Effector memory CD8-positive, alpha-beta T cell (primary cell): ENCODE measurements around the gene SPATA22.
"Not testable (repeated sequence)": the region's sequence is repeated elsewhere in the genome, so short reads cannot be mapped to it uniquely, and the experiment has no call there.

ENCODE experiments used
- ATAC-seq: fragments of 150-1000 bp; cut with Tn5 transposase; replicated peaks from 2 replicates; pipeline ENCODE4 v1.10.0; 2021; ENCODE audit warnings: mild to moderate bottlenecking, moderate library complexity
- DNase-seq, 3 experiments: peaks; one replicate each; pipeline ENCODE4 v3.0.0; 2021
- H3K27ac Mint-ChIP-seq, 2 donors: one replicate each; pipeline ENCODE4 v1.8.0; 2022; ENCODE audit warnings: mild to moderate bottlenecking in 2 of 2, mixed read lengths in 2 of 2, moderate library complexity in 2 of 2
- H3K27me3 Mint-ChIP-seq, 2 donors: one replicate each; pipeline ENCODE4 v1.8.0; 2022; ENCODE audit warnings: mixed read lengths in 2 of 2
- H3K36me3 Mint-ChIP-seq: one replicate; pipeline ENCODE4 v1.8.0; 2022; ENCODE audit warnings: mild to moderate bottlenecking, moderate library complexity, mixed read lengths; ENCODE audit not compliant: insufficient read depth
- H3K4me1 Mint-ChIP-seq, 2 donors: one replicate each; pipeline ENCODE4 v1.8.0; 2022; ENCODE audit warnings: low read depth in 2 of 2, mixed read lengths in 2 of 2
- H3K4me3 Mint-ChIP-seq, 2 donors: one replicate each; pipeline ENCODE4 v1.8.0; 2022; ENCODE audit warnings: mild to moderate bottlenecking in 2 of 2, mixed read lengths in 2 of 2, moderate library complexity in 2 of 2
- H3K9me3 Mint-ChIP-seq, 2 donors: one replicate each; pipeline ENCODE4 v1.8.0; 2022; ENCODE audit warnings: mixed read lengths in 2 of 2
- total RNA-seq, 9 experiments: gene quantifications; one replicate each; lab custom pipeline; 2026; lab: John Stamatoyannopoulos, UW

The SPATA22 gene, protein sequence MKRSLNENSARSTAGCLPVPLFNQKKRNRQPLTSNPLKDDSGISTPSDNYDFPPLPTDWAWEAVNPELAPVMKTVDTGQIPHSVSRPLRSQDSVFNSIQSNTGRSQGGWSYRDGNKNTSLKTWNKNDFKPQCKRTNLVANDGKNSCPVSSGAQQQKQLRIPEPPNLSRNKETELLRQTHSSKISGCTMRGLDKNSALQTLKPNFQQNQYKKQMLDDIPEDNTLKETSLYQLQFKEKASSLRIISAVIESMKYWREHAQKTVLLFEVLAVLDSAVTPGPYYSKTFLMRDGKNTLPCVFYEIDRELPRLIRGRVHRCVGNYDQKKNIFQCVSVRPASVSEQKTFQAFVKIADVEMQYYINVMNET
- 0 to 0.13 (median 0) reads per million in 9 experiments for total RNA-seq

- Mint-ChIP-seq H3K27me3 (peaks cover 10 to 19% of the 10 kb centered on the region in 2 donors), H3K36me3 (no peaks in the 10 kb centered on the region), H3K9me3 (no peaks in the 10 kb centered on the region), H3K27ac (no peak within 1 kb of the TSS), H3K4me1 (peaks cover 3 to 6% of the 10 kb centered on the region in 2 donors), H3K4me3 (no peak within 1 kb of the TSS)
- ATAC-seq (no peak), DNase-seq (no peak)
Observed at GRCh38 chr17:3471599-3471998, at the start of gene SPATA22. Gene SPATA22 (minus strand): TSS chr17:3471819. CDS start chr17:3469325, 2,494 bp downstream.

DNA sequence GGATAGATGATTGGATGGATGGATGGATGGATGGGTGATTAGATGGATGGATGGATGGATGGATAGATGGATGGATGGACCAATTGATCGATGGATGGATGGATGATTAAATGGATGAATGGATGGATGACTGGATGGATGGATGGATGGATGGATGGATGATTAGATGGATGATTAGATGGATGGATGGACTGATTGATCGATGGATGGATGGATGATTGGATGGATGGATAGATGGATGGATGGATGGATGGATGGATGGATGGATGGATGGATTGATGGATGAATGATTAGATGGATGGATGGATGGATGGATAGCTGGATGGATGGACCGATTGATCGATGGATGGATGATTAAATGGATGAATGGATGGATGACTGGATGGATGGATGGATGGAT lies 47.9 kb upstream of the SPATA22 start:
- not testable (repeated sequence) for H3K36me3 Mint-ChIP-seq, H3K27ac Mint-ChIP-seq, H3K4me3 Mint-ChIP-seq, ATAC-seq, H3K9me3 Mint-ChIP-seq, DNase-seq
- H3K4me1 Mint-ChIP-seq, result peaks cover 7 to 13% of the 10 kb centered on the region in 2 donors
- peaks cover 0 to 15% of the 10 kb centered on the region in 2 donors for H3K27me3 Mint-ChIP-seq

DNA sequence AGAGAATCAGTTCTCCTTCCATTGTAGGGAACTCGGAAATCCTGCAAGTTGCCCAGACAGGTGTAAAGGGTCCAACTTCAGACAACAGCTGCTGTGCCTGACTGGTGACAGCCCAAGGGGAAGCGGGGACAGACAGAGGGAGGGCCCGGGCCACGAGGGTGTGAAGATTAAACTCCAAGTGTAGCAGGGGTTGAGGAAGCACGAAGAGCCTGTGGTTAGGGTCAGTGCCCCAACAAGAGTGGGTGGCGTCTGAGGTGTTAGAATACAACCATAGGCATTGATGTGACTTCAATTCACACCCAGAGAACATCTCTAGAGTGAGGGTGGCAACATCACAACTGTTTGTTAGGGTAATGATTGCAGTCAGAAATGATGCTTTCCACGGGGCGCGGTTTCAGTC lies 43.3 kb upstream of the SPATA22 start:
- peak overlapping the region in 1 of 2 donors; percentile 50 for H3K4me3 Mint-ChIP-seq
- ATAC-seq, result peak; percentile 62

DNA sequence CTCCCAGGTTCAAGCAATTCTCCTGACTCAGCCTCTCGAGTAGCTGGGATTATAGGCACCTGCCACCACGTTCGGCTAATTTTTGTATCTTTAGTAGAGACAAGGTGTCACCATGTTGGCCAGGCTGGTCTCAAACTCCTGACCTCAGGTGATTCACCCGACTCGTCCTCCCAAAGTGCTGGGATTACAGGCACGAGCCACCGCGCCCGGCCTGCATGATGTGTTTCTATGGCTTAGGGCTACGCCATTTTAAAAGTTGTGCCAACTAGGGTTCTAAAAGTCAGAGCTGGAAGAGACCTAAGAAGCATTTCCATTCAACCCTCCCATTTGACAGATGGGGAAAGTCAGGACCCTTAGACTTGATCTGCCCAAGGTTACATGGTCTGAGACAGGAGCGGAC lies 42.5 kb upstream of the SPATA22 start:
- Mint-ChIP-seq H3K27ac (peak overlapping the region in 1 of 2 donors; percentile 84), H3K27me3 (peaks cover 10 to 33% of the 10 kb centered on the region in 2 donors), H3K4me1 (peaks cover 7 to 13% of the 10 kb centered on the region in 2 donors)
- H3K4me3 Mint-ChIP-seq, ATAC-seq, H3K36me3 Mint-ChIP-seq, DNase-seq, H3K9me3 Mint-ChIP-seq: not testable (repeated sequence)

More for the DNA sequence above, 43.3 kb upstream of the SPATA22 start:
- H3K4me1 Mint-ChIP-seq, result peaks cover 7 to 13% of the 10 kb centered on the region in 2 donors
- H3K27ac Mint-ChIP-seq, result peak overlapping the region; percentile 70 to 84
- H3K9me3 Mint-ChIP-seq, result no peaks in the 10 kb centered on the region
- H3K27me3 Mint-ChIP-seq, result peaks cover 10 to 28% of the 10 kb centered on the region in 2 donors
- peak in 1 of 3 experiments; percentile 31 for DNase-seq
- H3K36me3 Mint-ChIP-seq, result peaks cover 5% of the 10 kb centered on the region

- Mint-ChIP-seq H3K9me3 (no peaks in the 10 kb centered on the region), H3K27me3 (peaks cover 10 to 34% of the 10 kb centered on the region in 2 donors), H3K36me3 (peaks cover 5% of the 10 kb centered on the region), H3K4me1 (peaks cover 7 to 13% of the 10 kb centered on the region in 2 donors), H3K4me3 (peak overlapping the region; percentile 27 to 45), H3K27ac (peak overlapping the region in 1 of 2 donors; percentile 56)
- DNase-seq (no peak), ATAC-seq (no peak)
Observed at GRCh38 chr17:3513305-3514035, 41.9 kb upstream of the SPATA22 start.

- peaks cover 7 to 13% of the 10 kb centered on the region in 2 donors for H3K4me1 Mint-ChIP-seq
- H3K4me3 Mint-ChIP-seq, result no peak overlapping the region
- no peak overlapping the region for H3K27ac Mint-ChIP-seq
- H3K36me3 Mint-ChIP-seq, result peaks cover 5% of the 10 kb centered on the region
- DNase-seq (no peak), ATAC-seq (no peak)
- H3K27me3 Mint-ChIP-seq, result peaks cover 12 to 30% of the 10 kb centered on the region in 2 donors
- H3K9me3 Mint-ChIP-seq, result no peaks in the 10 kb centered on the region
Observed at GRCh38 chr17:3512505-3513171, 41.0 kb upstream of the SPATA22 start.

- peaks cover 5% of the 10 kb centered on the region for H3K36me3 Mint-ChIP-seq
- no peak overlapping the region for H3K27ac Mint-ChIP-seq
- peaks cover 7 to 13% of the 10 kb centered on the region in 2 donors for H3K4me1 Mint-ChIP-seq
- no peak for DNase-seq
- H3K4me3 Mint-ChIP-seq, result no peak overlapping the region
- no peaks in the 10 kb centered on the region for H3K9me3 Mint-ChIP-seq
- no peak for ATAC-seq
- peaks cover 16 to 36% of the 10 kb centered on the region in 2 donors for H3K27me3 Mint-ChIP-seq
Observed at GRCh38 chr17:3511852-3512504, 40.4 kb upstream of the SPATA22 start.

DNA sequence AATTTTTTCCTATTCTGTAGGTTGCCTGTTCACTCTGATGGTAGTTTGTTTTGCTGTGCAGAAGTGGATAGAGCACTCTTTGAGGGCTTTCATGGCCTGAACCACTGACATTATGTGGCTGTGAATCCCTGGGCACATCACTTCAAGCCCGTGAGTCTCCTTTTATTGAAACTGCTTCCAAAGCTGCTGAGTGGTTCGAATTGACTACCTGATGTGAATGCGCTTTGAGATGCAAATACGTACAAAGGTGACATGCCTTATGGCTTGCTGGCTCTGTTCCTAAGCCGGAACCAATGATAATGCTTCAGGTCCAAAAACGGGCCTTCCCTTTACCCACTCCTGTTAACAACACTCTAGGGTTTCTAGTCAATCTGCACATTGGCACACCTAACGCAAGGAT lies 38.5 kb upstream of the SPATA22 start:
- Mint-ChIP-seq H3K27ac (no peak overlapping the region), H3K4me3 (no peak overlapping the region), H3K9me3 (no peaks in the 10 kb centered on the region), H3K4me1 (peaks cover 3 to 4% of the 10 kb centered on the region in 2 donors), H3K36me3 (peaks cover 2% of the 10 kb centered on the region), H3K27me3 (peaks cover 20 to 47% of the 10 kb centered on the region in 2 donors)
- ATAC-seq (no peak), DNase-seq (no peak)

DNA sequence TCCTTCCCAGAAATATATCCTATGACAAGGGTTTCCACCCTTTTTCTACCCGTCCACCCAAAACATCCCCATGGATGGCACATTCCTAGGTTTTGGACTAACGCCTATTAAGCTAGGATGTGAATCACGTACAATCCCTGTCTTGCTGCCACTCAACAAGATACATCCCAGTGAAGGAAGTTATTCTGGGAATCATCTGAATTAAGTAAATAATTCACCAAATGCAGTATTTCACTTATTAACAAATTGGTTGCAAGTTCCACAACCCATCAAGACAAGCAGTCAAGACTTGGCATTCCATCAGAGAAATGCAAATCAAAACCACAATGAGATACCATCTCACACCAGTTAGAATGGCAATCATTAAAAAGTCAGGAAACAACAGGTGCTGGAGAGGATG lies 36.2 kb upstream of the SPATA22 start:
- Mint-ChIP-seq H3K9me3 (no peaks in the 10 kb centered on the region), H3K4me3 (no peak overlapping the region), H3K4me1 (no peaks in the 10 kb centered on the region), H3K27me3 (peaks cover 24 to 53% of the 10 kb centered on the region in 2 donors), H3K36me3 (no peaks in the 10 kb centered on the region), H3K27ac (no peak overlapping the region)
- DNase-seq (no peak), ATAC-seq (no peak)

DNA sequence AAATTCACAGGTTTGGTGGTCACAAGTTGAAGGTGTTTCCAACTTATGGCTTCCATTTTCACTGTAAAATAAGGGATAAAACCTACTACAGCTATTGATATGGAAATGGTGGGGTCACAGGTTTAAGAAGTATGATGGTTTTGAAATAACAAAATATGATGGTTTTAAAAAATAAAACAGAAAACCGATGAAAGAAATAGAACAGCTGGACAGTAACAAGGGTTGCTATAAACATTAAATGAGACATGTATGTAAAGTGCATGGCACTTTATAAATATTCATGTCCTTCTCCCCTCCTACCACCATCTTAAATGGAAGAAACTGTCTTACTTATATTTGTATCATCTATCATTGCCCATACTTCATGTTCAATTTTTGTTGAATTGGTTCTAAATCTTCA lies 35.5 kb upstream of the SPATA22 start:
- Mint-ChIP-seq H3K27me3 (peaks cover 21 to 48% of the 10 kb centered on the region in 2 donors), H3K9me3 (no peaks in the 10 kb centered on the region), H3K4me1 (no peaks in the 10 kb centered on the region), H3K27ac (no peak overlapping the region), H3K36me3 (no peaks in the 10 kb centered on the region), H3K4me3 (no peak overlapping the region)
- DNase-seq (no peak), ATAC-seq (no peak)

DNA sequence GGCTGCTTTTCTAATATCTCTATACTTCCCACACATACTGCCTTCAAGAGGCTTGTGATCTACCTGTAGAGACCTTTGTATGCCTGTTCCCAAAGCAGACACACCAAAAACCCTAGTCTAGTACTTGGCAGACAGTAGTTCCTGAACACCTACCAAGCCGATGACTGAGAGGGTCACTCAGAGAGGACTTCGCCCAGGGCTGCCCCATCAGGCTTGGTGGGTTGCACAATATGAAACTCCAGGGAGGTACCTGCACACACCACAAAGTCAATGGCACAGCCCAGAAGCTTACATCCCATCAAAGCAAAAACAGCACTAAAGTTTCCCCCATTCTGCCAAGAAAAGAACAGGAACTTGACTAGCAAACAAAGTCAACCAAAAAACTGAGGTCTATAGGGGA lies 34.4 kb upstream of the SPATA22 start:
- DNase-seq (no peak), ATAC-seq (no peak)
- no peaks in the 10 kb centered on the region for H3K4me1 Mint-ChIP-seq
- no peaks in the 10 kb centered on the region for H3K36me3 Mint-ChIP-seq
- H3K9me3 Mint-ChIP-seq, result no peaks in the 10 kb centered on the region
- no peak overlapping the region for H3K27ac Mint-ChIP-seq
- H3K4me3 Mint-ChIP-seq, result no peak overlapping the region
- H3K27me3 Mint-ChIP-seq, result peaks cover 14 to 48% of the 10 kb centered on the region in 2 donors

DNA sequence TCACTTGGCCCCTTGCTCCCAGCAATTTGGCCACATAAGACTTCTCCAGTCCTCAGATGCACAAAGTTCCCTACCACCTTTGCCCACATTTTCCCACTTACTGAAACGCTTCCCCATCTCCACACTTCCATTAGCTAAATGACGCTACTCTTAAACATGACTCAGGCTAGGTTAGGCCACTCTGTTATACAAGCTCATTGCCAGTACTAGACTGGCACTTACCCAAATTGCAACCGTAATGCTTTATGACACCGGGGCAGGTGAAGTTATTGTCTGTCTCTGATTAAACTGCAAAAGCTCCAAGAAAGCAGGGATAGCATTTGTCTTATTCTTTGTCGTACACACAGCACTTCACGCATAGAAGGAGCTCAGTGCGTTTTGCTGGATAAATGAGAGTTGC lies 33.4 kb upstream of the SPATA22 start:
- no peaks in the 10 kb centered on the region for H3K9me3 Mint-ChIP-seq
- no peak overlapping the region for H3K27ac Mint-ChIP-seq
- peaks cover 14 to 54% of the 10 kb centered on the region in 2 donors for H3K27me3 Mint-ChIP-seq
- H3K36me3 Mint-ChIP-seq, result no peaks in the 10 kb centered on the region
- DNase-seq (no peak), ATAC-seq (no peak)
- no peaks in the 10 kb centered on the region for H3K4me1 Mint-ChIP-seq
- no peak overlapping the region for H3K4me3 Mint-ChIP-seq

GRCh38 chr17:3503285-3503684 lies 31.7 kb upstream of the SPATA22 start:
- Mint-ChIP-seq H3K9me3 (no peaks in the 10 kb centered on the region), H3K4me1 (no peaks in the 10 kb centered on the region), H3K36me3 (no peaks in the 10 kb centered on the region), H3K27ac (no peak overlapping the region), H3K27me3 (peaks cover 14 to 46% of the 10 kb centered on the region in 2 donors), H3K4me3 (no peak overlapping the region)
- DNase-seq, result no peak
- ATAC-seq, result no peak
